Upper lobe of left lung (tissue), 4 donors: ENCODE measurements around the gene PRDM11.

Experiments
- CTCF ChIP-seq, 6 experiments: fragments of 450-650 bp in 4 of 6; fragments of 200-600 bp in 2 of 6; sonication (generic) in 2 of 6; IDR thresholded peaks; one replicate each; pipeline ENCODE4 v1.5.1; 2016 to 2019; ENCODE audit warnings: antibody characterized with exemption in 6 of 6
- EP300 ChIP-seq, 4 donors: sonication (generic); formaldehyde crosslinking; IDR thresholded peaks; one replicate each; pipeline ENCODE4 v1.5.1; 2017; ENCODE audit warnings: antibody characterized with exemption in 4 of 4, control low read depth in 2 of 4

DNA sequence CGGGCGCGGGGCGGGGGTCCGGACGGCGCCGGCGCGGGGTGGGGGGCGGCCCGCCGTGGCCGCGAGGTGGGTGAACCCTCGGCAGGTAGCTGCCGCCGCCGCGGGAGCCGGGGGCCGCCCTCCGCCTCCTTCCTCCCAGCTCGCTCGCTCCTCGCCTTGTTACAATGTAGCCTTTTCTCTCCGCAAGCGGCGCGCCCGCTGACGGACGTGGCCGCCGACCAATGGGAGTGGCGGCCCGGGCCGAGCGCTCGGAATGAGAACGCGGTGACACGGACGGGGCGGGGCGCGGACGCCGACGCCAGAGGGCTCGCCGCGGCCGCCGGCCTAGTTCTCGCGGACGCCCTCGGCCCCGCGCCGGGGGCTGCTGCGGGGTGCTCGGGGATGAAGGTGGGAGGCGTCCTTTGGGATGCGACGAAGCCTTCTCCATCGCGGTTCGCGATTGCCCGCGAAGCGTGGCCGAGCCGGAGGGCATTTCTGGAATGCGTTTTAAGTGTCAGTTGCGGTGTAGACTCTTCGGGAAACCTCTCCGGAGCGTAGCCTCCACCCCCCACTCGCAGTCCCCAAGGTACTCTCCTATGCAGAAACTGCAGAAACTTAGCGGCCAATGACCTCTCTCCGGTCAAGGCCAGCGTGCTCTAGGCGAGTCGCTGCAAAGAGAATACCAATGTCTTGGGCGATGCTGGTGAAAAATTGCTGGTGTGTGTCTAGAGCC is 734 bp downstream of the PRDM11 start:
- TF ChIP-seq CTCF (IDR thresholded peaks at IDR 0.05) (peak in 4 of 6 experiments; percentile 12 to 30 (median 21)), EP300 (IDR thresholded peaks at IDR 0.05) (peak in 1 of 4 donors; percentile 50)
